HG02870 (cell line): ENCODE data around the gene ZMYND8.
"Not testable (repeated sequence)": the region's sequence is repeated elsewhere in the genome, so short reads cannot be mapped to it uniquely, and the experiment has no call there.

Experiments
- ATAC-seq: cut with Tn5 transposase; IDR thresholded peaks from one replicate; pipeline ENCODE4 v1.9.1; 2021; ENCODE audit warnings: mild to moderate bottlenecking, moderate library complexity; ENCODE audit not compliant: unreplicated experiment

Gene ZMYND8

GRCh38 chr20:47356526-47357295 is at the start of gene ZMYND8:
TSS of gene ZMYND8 (minus strand) at chr20:47356699. CDS start at chr20:47356670, 29 bp downstream.
- peak; percentile 39 for ATAC-seq

GRCh38 chr20:47405775-47406325 is 49.4 kb upstream of the ZMYND8 start:
- no peak for ATAC-seq

- ATAC-seq, result no peak
Observed at GRCh38 chr20:47400685-47401084, 44.2 kb upstream of the ZMYND8 start.

- no peak for ATAC-seq
Observed at GRCh38 chr20:47397652-47398301, 41.3 kb upstream of the ZMYND8 start.

- no peak for ATAC-seq
Observed at GRCh38 chr20:47396762-47397476, 40.4 kb upstream of the ZMYND8 start.

- not testable (repeated sequence) for ATAC-seq
Observed at GRCh38 chr20:47393796-47394514, 37.5 kb upstream of the ZMYND8 start.

- ATAC-seq, result no peak
Observed at GRCh38 chr20:47392721-47393073, 36.2 kb upstream of the ZMYND8 start.

- ATAC-seq, result no peak
Observed at GRCh38 chr20:47392015-47392720, 35.7 kb upstream of the ZMYND8 start.

- ATAC-seq, result no peak
Observed at GRCh38 chr20:47391276-47392010, 34.9 kb upstream of the ZMYND8 start.

GRCh38 chr20:47389867-47390347 is 33.4 kb upstream of the ZMYND8 start:
- peak; percentile 48 for ATAC-seq

GRCh38 chr20:47385968-47386367 is 29.5 kb upstream of the ZMYND8 start:
- not testable (repeated sequence) for ATAC-seq

GRCh38 chr20:47382746-47383415 is 26.4 kb upstream of the ZMYND8 start:
- ATAC-seq, result no peak

- no peak for ATAC-seq
Observed at GRCh38 chr20:47380481-47380880, 24.0 kb upstream of the ZMYND8 start.

- ATAC-seq, result no peak
Observed at GRCh38 chr20:47379433-47380150, 23.1 kb upstream of the ZMYND8 start.

- ATAC-seq, result no peak
Observed at GRCh38 chr20:47377122-47377722, 20.7 kb upstream of the ZMYND8 start.

GRCh38 chr20:47376096-47376643 is 19.7 kb upstream of the ZMYND8 start:
- ATAC-seq, result not testable (repeated sequence)

GRCh38 chr20:47374121-47374520 is 17.6 kb upstream of the ZMYND8 start:
- ATAC-seq, result not testable (repeated sequence)
